GM12891 (cell line): Measurements from ENCODE around the gene ANKS3.

ENCODE experiments used
- DNase-seq: peaks from one replicate; pipeline ENCODE4 v3.0.0; 2011; ENCODE audit warnings: low spot score; ENCODE audit not compliant: insufficient read length
- FAIRE-seq: peaks from 2 replicates; lab custom pipeline; 2011; peaks lifted over from hg19 to GRCh38; lab: Jason Lieb, UNC
- PAX5 ChIP-seq: IDR thresholded peaks from 2 replicates; pipeline ENCODE4 v1.6.1; 2011; ENCODE audit warnings: low read length, moderate library complexity, mild to moderate bottlenecking; ENCODE audit not compliant: insufficient read depth, severe bottlenecking
- POLR2A ChIP-seq: IDR thresholded peaks from 2 replicates; pipeline ENCODE4 v1.6.1; 2011; ENCODE audit warnings: low read depth, low read length, control low read depth
- POLR2AphosphoS5 ChIP-seq: IDR thresholded peaks from 2 replicates; pipeline ENCODE4 v1.6.1; 2011; ENCODE audit warnings: low read depth, low read length, control low read depth
- POU2F2 ChIP-seq: IDR thresholded peaks from 2 replicates; pipeline ENCODE4 v1.6.1; 2011; ENCODE audit warnings: low read depth, mild to moderate bottlenecking, control low read depth, low read length, moderate library complexity
- SPI1 ChIP-seq: IDR thresholded peaks from 2 replicates; pipeline ENCODE4 v1.6.1; 2011; ENCODE audit warnings: low read depth, low read length, control low read depth
- TAF1 ChIP-seq: IDR thresholded peaks from 2 replicates; pipeline ENCODE4 v1.6.1; 2011; ENCODE audit warnings: low read depth, low read length, control low read depth

The ANKS3 gene

DNA sequence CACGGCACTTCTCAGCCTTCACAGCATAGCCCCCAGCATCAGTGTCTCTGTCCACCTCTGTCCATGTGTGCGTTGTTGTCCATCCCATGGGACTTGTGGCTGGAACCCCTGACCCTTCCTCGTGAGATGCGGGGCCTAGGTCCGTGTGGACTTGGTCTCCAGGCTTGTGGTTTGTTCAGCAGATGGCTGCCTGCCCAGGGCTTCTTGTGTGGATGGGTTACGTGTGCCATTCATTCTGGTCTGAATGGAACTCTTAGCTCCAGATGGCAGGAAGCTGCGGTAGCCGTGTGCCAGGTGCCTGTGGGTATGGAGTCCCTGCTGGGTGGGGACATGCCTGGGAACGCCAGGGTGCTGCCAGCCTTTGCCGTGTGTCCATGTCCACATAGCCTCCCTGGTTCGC is 72.4 kb downstream of the ANKS3 start:
- DNase-seq (no peak), FAIRE-seq (no peak)
- TF ChIP-seq SPI1 = no peak
- TF ChIP-seq PAX5 = no peak
- no peak for TF ChIP-seq POLR2AphosphoS5
- no peak for TF ChIP-seq POU2F2
- TF ChIP-seq TAF1 = no peak
- TF ChIP-seq POLR2A = no peak

DNA sequence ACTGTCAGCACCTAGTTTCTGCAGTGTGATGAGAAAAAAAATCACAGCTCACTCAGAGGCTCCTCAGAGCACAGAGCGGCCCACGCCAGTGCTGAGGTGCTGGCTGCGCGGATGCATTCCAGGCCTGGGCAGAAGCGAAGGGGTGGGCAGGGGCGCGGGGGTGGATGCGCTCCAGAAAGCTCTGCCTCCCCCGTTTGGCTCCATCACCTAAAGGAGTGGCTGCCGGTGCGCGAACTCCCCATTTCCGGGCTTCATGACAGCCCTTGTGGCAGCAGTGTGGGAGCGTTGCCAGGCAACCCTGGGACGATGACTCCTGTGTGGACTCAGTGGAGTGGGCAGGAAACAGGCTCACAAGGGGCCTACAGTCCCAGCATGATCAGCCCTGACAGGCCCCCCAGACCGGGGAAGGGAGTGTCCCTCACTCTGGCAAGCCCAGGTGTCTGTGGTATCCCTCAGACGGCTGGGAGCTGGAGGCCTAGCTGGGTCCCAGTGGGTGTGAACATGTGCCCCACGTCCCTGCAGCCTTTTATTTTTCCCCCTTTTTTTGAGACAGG is 73.5 kb downstream of the ANKS3 start:
- no peak for TF ChIP-seq TAF1
- TF ChIP-seq POU2F2 = no peak
- DNase-seq = no peak
- FAIRE-seq = no peak

- TF ChIP-seq POLR2A (no peak), PAX5 (no peak), SPI1 (no peak), TAF1 (no peak), POLR2AphosphoS5 (no peak), POU2F2 (no peak)
- no peak for FAIRE-seq
- no peak for DNase-seq
These were observed 74.4 kb downstream of the ANKS3 start for GRCh38 chr16:4659363-4660353.

- TF ChIP-seq TAF1 (no peak), POLR2A (no peak), SPI1 (no peak), PAX5 (no peak), POU2F2 (no peak), POLR2AphosphoS5 (no peak; the same call in 1 of the 2 replicates)
- FAIRE-seq (no peak), DNase-seq (no peak)
These were observed 77.1 kb downstream of the ANKS3 start for GRCh38 chr16:4656695-4657686.

DNA sequence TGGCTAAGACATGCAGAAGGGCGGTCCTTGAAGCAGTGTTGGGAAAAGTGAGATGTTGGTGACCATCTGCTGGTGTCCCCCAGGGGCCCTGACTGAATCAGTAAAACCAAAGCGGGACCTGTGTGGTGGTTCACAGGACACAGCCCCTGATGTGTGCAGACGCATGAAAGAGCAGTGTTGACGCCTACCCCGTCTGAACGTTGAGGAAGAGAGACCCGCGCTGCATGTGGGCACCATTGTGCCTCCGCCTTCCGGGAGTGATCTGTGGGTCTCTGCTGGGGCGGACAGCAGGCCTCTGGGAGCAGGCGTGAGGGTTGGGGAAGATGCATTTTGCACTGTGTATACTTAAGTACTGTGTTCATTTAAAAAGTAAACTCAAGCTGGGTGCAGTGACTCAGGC is 77.8 kb downstream of the ANKS3 start:
- FAIRE-seq (no peak), DNase-seq (no peak)
- TF ChIP-seq TAF1 = no peak
- no peak for TF ChIP-seq POU2F2
- no peak for TF ChIP-seq SPI1
- TF ChIP-seq POLR2AphosphoS5 = no peak
- no peak for TF ChIP-seq POLR2A
- TF ChIP-seq PAX5 = no peak

GRCh38 chr16:4655801-4656200 is 78.3 kb downstream of the ANKS3 start:
- TF ChIP-seq PAX5 = no peak
- TF ChIP-seq POLR2AphosphoS5 = no peak
- no peak for TF ChIP-seq POLR2A
- TF ChIP-seq SPI1 = no peak
- no peak for TF ChIP-seq TAF1
- no peak for TF ChIP-seq POU2F2
- DNase-seq (no peak), FAIRE-seq (no peak)

DNA sequence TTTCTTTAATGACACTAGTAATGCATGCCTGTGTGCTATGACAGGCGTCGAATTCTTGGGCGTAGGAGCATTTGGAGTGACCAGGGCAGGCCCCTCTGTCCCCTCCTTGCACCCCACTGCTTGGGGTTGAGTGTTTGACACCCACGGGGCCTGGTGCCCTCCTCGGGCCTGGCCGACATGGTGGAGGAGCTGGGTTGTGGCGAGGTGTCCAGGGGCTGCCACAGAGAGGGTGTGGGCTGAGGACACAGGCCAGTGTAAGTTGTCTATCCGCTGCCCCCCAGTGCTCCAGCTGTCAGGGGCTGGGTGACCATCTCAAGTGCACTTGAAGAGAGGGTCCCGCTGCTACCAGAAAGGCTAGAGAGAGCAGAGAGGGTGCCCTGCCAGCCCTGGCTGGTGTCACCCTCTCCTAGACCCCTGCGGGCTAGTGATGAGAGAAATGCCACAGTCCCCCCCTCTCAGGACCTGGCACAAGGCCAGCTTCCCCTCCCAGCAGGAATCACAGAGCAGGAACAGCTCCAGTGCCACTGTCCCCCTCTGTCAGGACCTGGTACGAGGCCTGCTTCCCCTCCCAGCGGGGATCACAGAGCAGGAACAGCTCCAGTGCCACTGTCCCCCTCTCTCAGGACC is 79.0 kb downstream of the ANKS3 start:
- TF ChIP-seq TAF1 (no peak), POU2F2 (no peak), POLR2AphosphoS5 (no peak), PAX5 (no peak), POLR2A (no peak), SPI1 (no peak)
- no peak for DNase-seq
- no peak for FAIRE-seq

DNA sequence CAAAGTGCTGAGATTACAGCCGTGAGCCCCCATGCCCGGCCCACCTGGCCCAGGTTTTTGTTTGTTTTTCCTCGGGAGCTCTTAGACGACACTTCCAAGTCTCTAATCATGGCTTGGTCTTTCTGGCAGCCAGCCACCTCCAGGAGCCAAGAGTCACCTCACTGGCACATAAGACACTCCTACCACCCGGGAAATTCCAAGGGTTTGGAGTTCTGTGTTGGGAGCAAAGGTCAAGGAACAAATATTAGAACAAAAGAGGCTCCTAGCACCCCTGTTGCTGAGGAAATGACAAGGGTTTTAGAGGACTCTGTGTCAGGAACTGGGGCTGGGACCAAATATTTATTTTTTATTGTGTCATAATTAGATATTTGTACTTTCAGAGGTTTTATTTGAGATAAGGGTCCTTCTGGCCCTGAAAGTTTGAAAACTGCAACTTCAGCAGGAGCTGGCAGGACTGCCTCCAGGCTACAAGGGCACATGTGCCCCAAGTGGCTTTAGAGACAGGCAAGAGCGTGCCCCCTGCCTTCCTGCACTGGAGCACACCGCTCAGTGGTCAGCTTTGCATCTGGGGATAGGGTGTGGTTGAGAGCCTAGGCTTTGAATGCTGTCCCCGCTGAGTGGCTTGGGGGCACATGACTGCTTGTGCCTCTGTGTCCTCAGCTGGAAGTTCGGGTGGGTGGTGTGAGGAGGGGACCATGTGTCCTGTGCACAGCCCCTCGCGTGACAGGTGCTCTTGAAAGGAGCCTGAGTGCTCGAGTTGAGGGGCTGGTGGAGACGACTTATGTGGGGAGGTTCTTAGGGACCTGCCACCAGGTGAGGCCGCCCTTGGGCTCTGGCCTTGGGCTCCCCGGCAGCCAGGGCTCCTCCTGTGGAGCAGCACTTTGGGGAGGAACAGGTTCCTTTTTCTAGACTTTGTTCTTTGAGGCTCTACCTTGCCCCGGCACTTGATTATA is 79.8 kb downstream of the ANKS3 start:
- TF ChIP-seq POU2F2 = no peak
- TF ChIP-seq SPI1 = no peak
- TF ChIP-seq POLR2AphosphoS5 = no peak
- no peak for TF ChIP-seq POLR2A
- no peak for TF ChIP-seq PAX5
- no peak for TF ChIP-seq TAF1
- DNase-seq (no peak), FAIRE-seq (no peak)
